ENCODE measurements around the gene GPR55.
A peak's percentile ranks its signal among the peaks of the same experiment; 100 is the strongest.

Gene GPR55

DNA sequence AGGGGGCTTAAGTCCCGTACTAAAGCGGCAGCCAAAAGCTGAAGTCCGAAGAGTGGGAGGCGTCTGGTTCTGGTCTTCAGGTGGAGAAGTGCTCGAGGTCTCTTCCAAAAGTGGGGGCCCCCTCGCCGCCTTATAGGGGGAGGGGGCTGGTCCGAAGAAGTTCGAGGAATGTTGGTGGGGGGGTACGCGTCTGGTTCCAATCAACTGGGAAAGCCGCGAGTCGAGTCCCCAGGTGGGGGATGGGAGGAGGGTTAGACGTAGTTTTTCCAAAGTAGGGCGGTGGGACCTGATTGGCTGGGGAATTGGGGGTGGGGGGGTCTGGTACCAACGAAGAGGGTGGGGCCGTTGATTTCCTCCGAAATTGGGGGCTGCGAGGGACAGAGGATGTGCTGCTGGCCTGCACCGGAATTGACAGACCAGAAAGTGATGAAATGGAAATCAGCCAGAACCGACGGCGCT is 59.7 kb downstream of the GPR55 start:
- DNase-seq = no peak

DNA sequence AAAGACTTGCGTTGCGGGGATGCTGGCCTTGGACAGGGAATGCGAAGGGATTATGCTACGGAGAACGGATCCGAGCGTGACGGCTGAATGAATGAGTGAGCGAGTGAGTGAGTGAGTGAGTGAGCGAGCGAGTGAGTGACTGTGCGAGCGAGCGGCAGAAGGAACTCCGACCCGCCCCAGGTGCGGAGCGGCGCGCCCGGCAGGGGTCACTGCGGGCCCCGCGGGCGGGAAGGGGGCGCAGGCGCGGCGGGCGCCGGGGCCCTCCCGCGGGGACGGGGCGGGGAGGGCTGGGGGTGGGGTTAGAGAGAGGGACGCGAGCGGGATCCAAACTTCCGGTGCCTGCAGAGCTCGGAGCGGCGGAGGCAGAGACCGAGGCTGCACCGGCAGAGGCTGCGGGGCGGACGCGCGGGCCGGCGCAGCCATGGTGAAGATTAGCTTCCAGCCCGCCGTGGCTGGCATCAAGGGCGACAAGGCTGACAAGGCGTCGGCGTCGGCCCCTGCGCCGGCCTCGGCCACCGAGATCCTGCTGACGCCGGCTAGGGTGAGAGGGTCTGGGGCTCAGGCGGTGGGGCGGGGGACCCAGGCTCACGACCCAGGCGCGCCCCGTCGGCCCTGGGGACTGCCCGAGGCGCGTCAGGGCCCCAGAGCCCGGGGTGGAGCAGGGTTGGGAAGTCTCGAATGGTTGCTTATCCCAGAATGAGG is 60.3 kb downstream of the GPR55 start, which contains the start of gene ITM2C:
Gene ITM2C, plus strand, starts transcription at position 338 of the 702 bp plus-strand sequence. Its CDS starts 84 bp downstream, at position 422.
- peak; percentile 33 for DNase-seq

DNA sequence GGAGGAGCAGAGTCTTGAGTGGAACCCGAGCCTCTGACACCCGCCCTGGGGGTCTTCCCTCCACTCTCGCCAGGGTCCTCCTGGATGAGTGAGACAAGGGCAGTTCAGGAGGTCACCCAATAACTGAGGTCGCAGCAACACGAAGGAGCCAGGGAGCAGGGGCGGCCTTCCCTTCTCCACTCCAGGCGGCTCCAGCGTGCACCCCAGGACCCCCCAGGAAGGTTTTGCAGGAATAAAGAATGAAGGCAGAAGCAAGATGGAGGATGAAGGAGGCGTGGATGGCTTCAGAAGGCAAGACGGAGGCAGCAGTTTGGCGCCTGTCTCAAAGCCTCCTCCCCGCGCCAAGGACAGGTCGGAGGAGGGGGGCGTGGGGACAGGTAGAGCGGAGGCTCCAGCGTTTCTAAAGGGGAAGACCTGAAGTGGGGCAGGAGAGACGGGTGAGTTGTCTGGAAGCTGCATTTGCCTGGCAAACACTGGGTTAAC is 60.9 kb downstream of the GPR55 start:
- DNase-seq = no peak

DNA sequence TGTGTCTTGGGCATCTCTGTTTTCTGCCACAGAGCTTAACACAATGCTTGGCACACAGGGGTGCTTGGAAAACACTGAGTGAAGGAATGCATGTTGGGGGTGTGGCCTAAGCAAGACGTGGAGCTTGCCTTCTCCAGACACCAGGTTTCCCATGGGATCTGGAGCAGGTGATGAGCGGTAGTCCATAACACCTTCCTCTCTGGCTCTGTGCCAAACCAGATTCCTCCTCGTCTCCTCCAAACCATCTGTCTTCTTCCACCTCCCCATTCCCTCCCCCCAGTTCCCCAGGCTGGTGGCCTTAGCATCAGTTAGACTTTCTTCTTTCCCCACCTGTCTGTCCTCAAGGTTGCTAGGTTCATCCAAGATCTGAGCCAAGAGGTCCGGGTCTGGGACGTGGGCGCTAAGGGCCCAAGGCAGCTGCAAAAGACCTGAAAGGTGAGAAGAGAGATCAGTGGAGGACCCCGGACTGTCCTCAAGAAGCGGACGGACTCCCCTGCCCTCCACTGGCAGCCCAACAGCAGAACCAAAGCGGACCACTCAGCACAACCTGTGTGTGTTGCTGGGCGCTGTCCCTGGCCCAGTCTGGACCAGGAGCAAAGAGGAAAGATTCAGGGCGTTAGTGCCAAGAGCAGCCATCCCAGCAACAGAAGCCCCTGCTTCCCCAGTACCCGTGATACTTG is 61.5 kb downstream of the GPR55 start:
- DNase-seq = no peak

GRCh38 chr2:230863031-230863430 is 62.0 kb downstream of the GPR55 start:
- DNase-seq = no peak

DNA sequence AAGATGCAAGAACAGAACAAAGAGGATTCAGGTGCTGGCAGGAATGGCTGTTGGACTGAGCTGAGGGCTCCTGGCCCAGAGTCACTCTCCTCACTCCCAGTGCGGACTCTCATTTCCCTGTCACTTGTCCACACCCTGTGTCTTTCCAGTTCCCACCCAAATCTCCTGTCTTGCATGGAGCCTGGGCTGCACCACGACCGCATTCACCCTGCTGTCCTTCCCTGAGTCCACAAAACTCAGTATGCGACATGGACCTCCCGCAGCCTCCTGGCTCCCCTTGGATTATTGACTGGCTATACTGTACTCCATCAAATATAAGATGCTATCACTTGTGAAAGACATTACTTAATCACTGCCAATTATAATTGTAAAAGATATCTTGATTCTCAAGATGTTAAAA is 62.8 kb downstream of the GPR55 start:
- DNase-seq = no peak

DNA sequence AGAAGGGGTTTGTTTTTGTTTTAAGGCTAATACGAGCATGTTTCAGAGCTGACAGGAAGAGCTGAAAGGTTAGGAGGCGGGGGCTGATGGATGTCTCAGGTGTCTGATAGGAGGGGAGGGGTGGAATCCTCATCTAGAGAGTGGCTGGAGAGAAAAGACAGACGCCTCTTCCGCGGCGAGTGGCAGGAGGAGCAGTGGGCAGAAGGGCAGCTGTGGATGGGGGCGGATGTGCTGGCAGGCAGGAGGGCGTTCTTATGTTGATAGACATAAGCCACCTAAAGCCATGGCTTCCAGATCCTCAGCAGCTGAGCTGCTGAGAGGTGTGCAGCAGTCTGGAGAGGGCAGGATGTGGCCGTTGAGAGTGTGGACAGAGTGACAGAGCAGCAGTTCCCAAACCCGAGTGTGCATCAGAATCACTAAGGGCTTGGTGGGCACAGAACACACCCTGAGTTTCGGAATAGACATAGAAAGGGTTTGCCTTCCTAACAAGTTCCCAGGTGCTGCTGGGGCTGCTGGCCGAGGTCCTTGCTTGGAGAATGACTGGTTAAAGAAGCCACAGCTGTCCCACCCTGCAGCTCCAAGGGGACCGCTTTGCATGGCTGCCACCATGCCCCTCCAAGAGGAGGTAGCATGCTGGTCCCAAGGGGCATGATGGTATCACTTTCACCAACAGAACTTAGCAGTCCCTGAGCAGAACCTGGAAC is 63.3 kb downstream of the GPR55 start:
- DNase-seq = peak; percentile 47

Data from DMS153 (cell line).